Measurements from ENCODE around the gene POC1A.
A peak's percentile ranks its signal among the peaks of the same experiment; 100 is the strongest.
"Not testable (repeated sequence)": the region's sequence is repeated elsewhere in the genome, so short reads cannot be mapped to it uniquely, and the experiment has no call there.

Gene POC1A

DNA sequence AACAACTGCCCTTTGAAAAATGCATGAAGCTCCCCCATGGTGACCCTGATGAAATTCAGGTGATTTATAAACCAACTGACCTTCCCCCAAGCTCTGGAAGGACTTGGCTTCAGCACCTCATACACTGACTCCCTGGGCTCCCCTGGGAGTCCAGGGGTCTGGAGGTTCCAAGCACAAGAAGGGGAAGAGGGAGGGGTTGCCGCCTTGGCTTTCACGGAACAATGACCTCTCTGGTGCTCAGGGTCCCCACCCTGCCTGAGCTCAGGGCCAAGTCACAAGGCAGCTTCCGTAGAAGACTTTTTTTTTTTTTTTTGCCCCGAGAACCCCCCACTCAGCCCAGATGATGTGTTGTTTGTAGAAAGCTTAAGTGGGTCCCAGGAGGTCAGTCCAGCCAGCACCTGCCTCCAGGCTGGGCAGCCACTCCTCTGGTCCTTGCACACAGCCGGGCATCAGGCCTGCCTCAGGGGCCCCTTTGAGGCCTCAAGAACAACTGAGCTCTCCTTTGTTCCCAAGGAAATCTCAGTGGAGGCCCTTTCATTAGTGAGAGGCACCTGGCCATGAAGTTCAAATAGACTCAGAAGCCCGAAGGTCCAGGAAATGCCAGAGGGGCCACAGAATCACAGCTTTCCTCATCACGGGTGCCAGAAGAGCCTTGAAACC, 29.7 kb upstream of the POC1A start:
- no peak for DNase-seq (ENCODE audit: low spot score)

DNA sequence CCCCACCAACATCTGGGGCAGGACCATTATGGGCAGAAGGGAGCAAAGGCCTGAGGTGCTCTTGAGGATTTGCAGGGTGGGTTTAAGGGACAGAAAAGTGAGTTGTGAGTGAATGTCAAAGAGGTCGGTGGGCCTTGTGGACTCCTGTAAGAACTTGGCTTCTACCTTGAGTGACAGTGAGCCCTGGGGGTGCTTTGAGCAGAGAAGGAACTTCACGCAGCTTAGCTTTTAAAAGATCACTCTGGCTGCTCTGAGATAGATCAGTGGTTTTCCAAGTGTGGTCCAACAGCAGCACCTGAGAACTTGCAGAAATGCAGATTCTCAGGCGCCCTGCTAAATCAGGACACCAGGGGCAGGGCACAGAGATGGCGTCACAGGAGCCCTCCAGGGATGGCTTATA, 28.5 kb upstream of the POC1A start:
- DNase-seq (ENCODE audit: low spot score): no peak

DNA sequence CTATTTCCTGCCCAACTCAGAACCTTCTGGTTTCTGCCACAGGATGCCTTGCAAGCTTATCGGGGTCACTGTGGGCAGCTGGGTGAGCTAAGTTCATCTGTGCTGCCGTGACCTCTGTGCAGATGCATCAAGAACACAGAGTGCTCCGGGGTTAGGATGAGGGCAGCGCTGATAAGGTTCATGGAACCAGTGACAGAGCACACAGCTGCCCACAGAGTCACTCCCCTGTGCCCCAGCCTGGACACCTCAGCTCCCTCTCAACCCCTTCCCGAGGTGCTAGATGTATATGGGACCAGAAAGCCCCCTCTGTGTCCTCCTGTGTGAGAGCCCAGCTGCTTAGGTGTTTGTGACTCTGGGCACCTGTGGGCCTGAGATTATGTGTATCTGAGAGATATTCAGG, 28.0 kb upstream of the POC1A start:
- DNase-seq (ENCODE audit: low spot score): no peak

DNA sequence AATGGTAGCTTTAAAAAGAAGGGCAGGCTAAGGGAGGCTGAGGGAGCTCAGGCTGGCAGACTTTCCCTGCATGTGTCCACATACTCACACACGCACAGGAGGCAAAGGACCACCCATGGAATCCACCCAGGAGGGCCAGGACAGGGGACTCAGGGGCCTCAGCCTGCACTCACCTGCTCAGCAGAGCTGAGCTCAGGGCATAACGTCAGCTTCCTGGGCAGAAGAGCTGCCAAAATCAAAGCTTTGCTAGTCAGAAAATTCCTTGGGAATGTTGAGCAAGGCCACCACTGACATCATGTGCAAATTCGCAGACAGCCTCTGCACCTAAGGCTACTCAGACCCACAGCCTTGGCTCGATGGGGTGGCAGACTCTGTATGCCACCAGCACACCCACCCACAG, 27.3 kb upstream of the POC1A start:
- no peak for DNase-seq (ENCODE audit: low spot score)

DNA sequence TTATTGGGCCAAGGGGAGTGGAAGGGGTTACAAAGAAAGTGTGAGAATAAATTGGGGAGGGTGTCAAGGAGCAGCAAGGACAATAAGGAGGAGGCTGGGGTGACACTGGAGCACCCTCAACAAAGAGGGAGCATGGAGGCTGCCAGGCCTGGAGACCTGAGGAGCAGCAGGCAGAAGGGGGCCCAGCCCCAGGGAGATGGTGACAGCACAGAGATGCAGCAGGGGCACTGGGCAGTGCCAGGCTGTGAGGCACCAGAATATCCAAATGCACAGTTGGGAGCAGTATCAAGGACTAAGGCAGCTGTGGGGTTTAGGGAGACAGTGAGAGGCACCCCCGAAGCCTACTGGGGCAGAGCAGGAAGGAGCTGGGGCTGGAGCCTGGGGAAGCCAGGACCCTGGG, 24.3 kb upstream of the POC1A start:
- no peak for DNase-seq (ENCODE audit: low spot score)

DNA sequence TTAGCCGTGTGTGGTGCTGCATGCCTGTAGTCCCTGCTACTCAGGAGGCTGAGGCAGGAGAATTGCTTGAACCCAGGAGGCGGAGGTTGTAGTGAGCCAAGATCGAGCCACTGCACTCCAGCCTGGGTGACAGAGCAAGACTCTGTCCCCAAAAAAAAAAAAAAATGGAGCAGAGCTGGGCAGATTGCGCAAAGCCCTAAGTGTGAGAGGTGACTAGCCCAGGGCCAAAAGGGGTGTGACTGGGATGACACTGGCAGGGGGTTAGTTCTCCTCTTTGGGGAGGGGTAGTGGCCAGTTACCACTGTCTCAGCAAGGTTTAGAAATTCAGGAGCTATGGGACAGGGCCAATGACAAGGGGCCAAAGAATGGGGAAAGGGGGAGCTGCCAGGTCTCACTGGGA, 23.9 kb upstream of the POC1A start:
- DNase-seq (ENCODE audit: low spot score): not testable (repeated sequence)

DNA sequence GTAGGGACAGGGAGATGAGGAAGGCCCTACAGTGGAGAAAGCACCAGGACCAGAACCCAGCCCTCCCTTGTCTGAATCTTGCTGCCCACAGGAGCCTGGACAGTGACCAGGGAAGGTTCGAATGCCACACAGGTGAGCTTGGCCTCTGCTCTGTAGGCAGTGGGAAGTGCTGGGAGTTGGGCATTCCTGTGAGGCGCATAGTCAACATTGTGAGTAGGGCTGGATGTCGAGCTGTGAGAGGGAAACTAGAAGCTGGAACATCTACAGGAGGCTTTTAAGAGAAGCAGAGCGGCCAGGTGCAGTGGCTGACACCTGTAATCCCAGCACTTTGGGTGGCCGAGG, 23.4 kb upstream of the POC1A start:
- no peak for DNase-seq (ENCODE audit: low spot score)

DNA sequence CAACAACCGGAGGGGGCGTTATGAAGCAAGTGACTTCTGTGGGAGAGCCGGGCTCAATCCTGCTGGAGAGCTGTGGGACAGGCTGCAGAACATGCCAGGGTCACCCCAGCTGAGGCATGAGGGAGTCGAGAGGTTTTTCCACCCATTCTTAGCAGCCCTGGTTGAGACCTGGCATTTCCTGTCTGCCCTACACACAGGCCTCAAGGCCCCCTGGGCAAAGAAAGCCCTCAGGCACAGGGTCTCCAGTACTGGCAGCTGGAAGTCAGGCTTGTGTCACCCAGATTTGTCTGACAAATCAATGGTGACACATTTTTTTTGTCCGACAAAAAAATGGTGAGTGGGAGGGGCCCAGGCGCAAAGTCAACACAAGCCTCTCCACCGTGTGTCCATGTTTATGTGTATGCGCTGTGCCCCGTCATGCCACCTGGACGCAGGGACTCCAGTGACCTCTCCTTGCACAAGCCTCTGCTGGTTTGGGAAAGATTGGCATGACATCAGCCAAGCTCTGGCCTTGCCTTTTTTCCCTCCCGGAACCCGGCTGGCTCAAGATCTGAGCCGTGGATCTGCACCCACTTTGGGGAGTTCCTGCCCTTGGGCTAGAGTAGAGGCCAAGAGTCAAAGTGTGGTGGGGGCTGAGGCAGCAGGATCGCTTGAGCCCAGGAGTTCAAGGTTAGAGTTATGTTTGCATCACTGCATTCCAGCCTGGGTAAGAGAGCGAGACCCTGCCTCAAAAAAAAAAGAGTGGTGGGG, 22.9 kb upstream of the POC1A start:
- DNase-seq (ENCODE audit: low spot score): no peak

DNA sequence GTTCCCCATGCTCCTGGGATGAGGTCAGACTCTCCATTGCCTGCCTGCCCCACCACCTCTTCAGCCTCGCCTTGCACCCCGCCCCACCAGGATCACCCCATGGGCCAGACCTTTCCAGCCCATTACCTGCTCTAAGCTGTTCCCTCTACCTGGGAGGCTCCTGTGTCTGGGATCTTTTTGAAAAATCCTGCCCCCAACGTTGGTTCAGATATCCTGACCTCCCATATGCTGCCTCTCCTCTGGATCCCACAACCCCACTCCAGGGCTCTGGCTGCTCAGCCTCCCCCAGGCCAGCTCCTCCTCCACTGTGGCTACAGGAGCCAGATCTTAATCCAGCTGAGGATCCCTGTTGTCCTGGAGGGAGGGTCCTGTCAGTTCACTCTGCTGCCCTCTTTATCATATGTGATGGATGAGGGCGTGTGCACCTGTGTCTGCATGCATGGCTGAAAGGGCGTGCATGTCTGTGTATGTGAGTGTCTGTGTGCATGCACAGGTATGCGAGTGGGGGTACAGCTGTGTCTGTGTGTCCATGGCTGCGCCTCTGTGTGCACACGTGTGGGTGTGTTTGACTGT, 22.0 kb upstream of the POC1A start:
- DNase-seq (ENCODE audit: low spot score): no peak

DNA sequence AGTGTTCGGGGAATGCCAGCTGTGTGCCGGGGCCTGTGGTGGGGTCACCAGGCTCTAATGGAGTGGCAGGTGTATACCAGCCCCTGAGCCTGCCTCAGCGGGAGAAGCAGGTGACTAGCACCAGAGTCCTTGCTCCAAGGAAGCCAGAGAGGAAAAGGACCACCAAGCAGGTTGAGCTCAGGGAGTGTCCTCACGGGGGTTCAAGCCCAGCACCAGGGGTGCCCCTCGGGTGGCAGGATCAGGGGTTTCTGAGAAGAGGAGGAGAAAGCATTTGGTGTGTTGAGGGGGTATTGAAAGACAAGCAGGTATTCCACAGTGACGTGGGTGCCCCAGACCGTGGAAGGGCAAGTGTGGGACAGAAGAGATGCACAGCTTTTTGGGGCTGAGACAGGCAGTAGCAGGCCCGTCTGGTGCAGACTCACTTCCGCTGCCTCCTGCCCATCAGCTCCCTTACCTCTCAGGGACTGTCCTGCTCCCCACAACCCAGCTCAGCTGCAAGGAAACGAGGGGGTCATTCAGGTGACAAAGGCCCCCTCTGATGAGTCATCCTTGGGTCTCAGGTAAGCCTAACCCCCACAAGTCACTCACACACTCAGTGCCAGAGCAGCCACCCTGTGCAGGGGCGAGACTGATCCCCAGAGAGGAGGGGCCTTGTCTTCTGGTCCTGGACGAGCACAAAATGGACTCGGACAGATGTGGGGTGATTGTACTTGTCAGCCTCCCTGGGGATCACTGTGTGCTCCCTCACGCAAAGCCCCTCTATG, 21.4 kb upstream of the POC1A start:
- DNase-seq (ENCODE audit: low spot score): no peak

DNA sequence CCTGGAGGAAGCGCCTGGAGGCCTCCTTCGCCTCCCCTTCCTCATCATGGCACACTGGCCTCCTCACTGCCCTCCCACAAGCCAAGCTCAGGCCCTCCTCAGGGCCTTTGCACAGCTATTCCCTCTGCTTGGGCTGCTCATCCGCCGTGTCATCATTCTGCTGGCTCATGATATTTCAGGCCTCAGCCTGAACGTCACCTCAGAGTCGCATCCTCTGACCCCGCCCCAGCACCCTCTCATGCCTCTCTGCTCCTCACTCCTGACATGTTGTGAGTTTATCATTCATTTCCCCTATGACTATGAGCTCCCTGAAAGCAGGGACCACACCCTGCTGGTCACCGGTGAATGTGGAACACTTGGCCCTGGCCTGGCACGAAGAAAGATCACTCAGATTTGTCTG, 20.7 kb upstream of the POC1A start:
- DNase-seq (ENCODE audit: low spot score): no peak

DNA sequence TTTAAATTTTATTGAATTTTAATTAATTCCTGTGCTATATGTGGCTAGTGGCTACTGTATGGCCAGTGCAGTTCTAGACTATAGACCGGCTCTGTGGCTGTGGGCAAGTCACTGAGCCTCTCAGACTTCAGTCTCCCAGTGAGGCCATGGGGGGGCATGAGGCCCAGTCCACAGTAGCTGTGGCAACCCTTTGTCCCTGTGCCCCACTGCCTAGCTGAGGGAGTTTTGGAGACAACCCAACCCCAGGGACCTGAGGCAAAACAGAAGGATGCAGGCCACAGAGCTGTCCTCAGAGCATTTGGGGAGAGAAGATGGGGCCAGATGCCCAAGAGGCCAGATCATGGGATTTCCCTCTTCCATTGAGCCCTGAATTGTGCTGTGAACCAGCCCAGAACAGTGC, 18.9 kb upstream of the POC1A start:
- DNase-seq (ENCODE audit: low spot score): no peak

DNA sequence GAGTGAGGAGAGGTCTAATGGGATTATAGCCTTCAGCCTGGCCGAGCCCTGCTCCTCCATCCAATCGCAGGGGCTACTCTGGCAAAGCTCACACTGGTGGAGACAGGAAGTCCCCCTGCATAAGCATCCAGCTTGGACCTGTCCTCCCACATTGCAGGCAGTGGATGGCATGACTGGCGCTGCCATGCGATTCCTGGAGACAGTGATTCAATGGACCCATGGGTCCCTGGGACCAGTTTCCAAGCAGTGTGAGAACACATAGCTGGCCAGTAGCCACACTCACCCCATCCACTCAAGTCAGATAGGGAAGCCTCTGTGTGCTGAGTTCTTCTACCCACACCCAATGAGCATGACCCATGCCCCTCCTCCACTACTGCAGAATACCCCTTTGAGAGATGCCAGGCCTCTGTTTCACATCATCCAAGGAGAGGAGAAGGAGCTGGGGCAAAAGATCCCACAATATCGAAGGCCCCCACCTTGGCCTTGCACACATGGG, 18.1 kb upstream of the POC1A start:
- DNase-seq (ENCODE audit: low spot score): peak; percentile 57

DNA sequence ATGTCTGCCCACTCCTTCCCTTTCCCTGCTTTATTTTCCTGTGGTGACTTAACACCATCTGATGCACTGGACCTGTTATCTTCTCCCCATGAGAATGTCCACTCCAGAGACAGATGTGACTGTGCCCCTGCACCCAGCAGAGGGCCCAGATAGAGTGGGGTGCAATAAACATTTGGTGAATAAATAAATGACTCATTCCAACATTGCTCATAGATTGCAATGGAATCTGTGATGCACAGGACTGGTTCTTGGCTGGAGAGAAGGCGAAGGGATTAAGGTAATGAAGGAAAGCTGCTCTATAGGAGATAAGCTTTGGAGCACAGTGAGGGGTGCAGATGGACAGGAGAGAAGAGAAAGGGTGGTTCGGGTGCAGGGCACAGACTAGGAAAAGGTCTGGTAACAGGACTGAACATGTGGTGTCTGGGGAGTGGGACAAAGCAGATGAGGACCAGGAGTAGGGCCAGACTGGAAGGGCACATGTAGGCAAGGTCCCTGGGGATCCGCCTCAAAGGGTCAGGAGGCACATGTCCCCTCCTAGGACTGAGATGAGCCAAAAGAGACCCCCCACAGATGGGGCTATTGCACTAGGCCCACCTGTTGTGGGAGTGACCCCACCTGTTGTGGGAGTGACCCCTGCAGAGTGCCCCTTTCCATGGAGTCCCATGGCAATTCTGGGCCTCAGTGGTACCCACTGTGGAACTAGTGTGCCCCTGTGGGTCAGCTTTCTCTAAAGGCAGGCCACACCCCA, 17.5 kb upstream of the POC1A start:
- DNase-seq (ENCODE audit: low spot score): no peak

DNA sequence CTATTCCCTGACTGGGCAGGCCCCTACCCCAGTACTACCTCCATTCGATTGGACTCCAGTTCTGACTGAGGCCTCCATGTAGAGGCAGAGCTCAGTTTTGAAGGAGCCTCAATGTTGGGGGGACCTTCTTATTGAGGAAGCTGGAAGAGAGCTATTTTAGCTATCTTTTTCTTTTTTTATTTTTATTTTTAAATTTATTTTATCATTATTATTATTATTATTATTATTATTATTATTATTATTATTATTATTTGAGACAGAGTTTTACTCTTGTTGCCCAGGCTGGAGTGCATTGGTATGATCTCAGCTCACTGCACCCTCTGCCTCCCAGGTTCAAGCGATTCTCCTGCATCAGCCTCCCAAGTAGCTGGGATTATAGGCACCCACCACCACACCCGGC, 16.0 kb upstream of the POC1A start:
- DNase-seq (ENCODE audit: low spot score): not testable (repeated sequence)

DNA sequence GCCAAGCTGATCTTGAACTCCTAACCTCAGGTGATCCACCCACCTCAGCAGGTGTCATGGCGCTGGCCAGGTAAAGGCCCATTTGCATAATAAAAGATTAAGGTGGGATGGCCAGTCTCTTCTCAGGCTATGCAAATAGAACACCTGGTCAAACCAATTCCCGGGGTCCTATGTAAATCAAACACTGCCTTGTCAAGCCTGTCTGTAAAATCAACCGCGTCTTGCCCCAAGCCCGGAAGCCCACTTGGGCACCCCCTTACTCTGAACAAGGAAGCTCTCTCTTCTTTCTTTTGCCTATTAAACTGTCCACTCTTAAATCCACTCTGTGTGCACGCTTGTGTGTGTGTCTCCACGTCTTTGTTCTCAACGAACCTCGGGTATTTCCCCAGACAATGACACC, 13.0 kb upstream of the POC1A start:
- DNase-seq (ENCODE audit: low spot score): no peak

DNA sequence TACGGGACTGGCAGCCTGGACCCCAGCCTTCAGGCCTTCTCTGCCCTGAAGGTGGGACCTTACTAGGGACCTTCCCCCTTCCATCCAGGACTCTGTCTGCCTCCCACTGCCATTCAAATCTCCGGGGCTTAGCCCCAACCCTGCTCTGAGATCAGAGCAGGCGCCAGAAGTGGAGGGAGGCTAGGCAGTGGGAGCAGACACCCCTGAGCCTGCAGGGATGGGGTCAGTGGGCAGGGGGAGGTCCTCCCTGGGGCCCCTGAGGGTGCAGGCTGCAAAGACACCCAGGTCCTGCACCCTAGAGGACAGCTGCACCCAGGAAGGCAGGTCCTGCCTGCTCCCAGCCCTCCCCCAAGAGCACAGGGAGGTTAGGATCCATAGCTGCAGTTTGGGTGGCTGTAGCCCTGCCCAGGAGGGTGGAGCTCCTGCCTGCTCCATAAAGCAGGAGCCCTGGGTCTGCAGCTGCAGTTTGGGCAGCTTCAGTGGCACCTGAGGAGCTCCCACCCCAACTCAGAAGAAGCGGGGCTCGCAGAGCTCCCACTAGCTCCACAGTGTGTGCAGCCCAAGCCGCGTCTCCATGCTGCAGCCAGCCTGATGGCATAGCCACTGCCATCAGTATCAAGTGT, 8.1 kb upstream of the POC1A start:
- no peak for DNase-seq (ENCODE audit: low spot score)

DNA sequence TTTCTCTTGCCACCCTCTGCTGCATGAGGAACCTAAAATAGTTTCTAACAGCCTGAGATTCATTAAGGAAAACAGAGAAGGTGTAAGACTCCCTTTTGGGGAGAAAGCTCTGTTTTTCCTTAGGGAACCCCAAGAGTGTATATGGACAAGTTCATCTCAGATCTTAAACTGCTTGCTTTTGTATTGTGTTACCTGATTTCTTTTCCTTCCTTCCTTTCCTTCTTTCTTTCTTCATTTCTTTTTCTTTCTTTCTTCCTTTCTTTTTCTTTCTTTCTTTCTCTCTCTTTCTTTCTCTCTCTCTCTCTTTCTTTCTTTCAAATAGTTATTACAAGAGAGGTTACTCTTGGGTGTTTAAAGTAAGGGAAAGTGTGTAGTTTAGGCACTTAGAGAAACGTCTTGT, 5.3 kb upstream of the POC1A start:
- DNase-seq (ENCODE audit: low spot score): no peak

DNA sequence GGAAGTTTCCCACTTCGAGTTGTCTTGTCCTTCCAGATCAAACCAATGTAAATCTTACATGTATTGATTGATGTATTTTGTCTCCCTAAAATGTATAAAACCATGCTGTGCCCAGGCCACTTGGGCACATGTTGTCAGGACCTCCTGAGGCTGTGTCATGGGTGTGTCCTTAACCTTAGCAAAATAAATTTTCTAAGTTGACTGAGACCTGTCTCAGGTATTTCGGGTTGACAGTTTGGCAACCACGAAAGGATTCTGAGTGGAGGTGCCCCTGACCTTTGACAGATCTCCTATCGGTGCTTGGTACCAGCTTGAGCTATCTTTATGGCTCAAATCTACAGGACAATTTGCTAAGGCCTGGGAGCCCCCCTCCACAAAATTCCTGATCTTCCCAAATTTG, 1.7 kb upstream of the POC1A start:
- no peak for DNase-seq (ENCODE audit: low spot score)

DNA sequence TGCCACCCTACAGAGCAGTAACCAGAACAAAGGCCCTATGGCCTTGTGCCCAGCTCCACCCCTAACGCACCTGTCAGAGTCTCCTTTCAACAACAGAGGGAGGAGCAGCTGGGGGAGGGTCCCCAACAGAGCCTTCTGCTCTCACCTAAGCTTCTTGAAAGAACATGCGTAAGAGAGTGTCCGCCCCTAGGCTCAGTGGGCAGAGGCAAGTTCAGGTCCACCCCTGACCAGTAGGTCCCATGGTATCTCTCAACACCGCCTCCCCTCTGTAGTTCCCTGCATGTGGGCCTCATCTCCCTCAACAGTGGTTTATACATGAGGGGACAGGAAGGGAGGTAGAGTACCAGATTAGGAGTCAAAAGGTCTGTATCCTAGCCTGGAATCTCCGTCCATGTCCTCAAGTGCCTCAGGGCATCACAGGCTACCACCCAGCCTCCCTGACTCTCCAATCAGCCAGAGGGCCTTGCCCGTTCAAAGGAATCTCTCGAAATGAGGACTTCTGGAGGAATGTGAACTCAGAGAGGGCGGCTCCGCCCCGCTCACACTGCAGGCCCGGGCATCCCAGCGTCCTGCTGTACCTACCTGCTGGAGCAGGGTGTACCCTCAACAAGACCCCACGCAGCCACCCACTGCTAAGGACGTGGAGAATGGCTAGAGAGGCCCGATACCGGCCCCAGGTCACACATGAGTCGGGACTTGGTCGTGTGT, 680 bp downstream of the POC1A start:
- no peak for DNase-seq (ENCODE audit: low spot score)

DNA sequence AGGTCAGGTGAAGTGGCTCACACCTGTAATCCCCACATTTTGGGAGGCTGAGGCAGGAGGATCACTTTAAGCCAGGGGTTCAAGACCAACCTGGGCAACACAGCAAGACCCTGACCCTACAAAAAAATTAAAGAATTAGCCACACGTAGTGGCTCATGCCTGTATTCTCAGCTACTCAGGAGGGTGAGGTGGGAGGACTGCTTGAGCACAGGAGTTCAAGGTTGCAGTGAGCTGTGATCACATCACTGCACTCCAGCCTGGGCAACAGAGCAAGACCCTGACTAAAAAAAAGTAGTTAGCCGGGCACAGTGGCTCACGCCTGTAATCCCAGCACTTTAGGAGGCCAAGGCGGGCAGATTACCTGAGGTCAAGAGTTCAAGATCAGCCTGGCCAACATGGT, 2.2 kb downstream of the POC1A start:
- not testable (repeated sequence) for DNase-seq (ENCODE audit: low spot score)
